GM20431 (cell line): Measurements from ENCODE around the gene LPGAT1.
"Not testable (repeated sequence)": the region's sequence is repeated elsewhere in the genome, so short reads cannot be mapped to it uniquely, and the experiment has no call there.

Experiments used
- in situ Hi-C: fragments of 300-500 bp; cut with MseI, MboI; formaldehyde crosslinking; loops from one replicate; pipeline ENCODE4 v1.15.0; 2020; ENCODE audit warnings: low sequenced_read_pairs; ENCODE audit not compliant: unreplicated experiment

The LPGAT1 gene

GRCh38 chr1:211830328-211831142 lies at the start of gene LPGAT1:
Gene LPGAT1 (minus strand): TSS chr1:211830763. CDS start chr1:211829296, 1,467 bp downstream.
- in situ Hi-C loops: no loop called here

- in situ Hi-C loops: no loop called here
Observed at GRCh38 chr1:211879475-211879874, 48.9 kb upstream of the LPGAT1 start.

GRCh38 chr1:211876851-211877590 lies 46.5 kb upstream of the LPGAT1 start:
- in situ Hi-C loops: no loop called here

- in situ Hi-C loops: no loop called here
Observed at GRCh38 chr1:211875541-211875940, 45.0 kb upstream of the LPGAT1 start.

- in situ Hi-C loops: no loop called here
Observed at GRCh38 chr1:211874521-211875347, 44.2 kb upstream of the LPGAT1 start.

GRCh38 chr1:211873731-211874130 lies 43.2 kb upstream of the LPGAT1 start:
- in situ Hi-C loops: not testable (repeated sequence)

- in situ Hi-C loops: no loop called here
Observed at GRCh38 chr1:211870156-211870555, 39.6 kb upstream of the LPGAT1 start.

GRCh38 chr1:211865180-211865579 lies 34.6 kb upstream of the LPGAT1 start:
- in situ Hi-C loops: no loop called here

GRCh38 chr1:211859405-211859804 lies 28.8 kb upstream of the LPGAT1 start:
- in situ Hi-C loops: no loop called here

GRCh38 chr1:211851174-211851573 lies 20.6 kb upstream of the LPGAT1 start:
- in situ Hi-C loops: no loop called here

- in situ Hi-C loops: no loop called here
Observed at GRCh38 chr1:211843507-211844298, 13.1 kb upstream of the LPGAT1 start.

- in situ Hi-C loops: no loop called here
Observed at GRCh38 chr1:211843018-211843417, 12.5 kb upstream of the LPGAT1 start.

GRCh38 chr1:211842518-211842917 lies 12.0 kb upstream of the LPGAT1 start:
- in situ Hi-C loops: no loop called here

GRCh38 chr1:211839106-211839505 lies 8.5 kb upstream of the LPGAT1 start:
- in situ Hi-C loops: no loop called here

GRCh38 chr1:211833174-211833820 lies 2.7 kb upstream of the LPGAT1 start:
- in situ Hi-C loops: no loop called here

GRCh38 chr1:211832661-211833060 lies 2.1 kb upstream of the LPGAT1 start:
- in situ Hi-C loops: no loop called here

GRCh38 chr1:211831558-211832323 lies 1.2 kb upstream of the LPGAT1 start:
- in situ Hi-C loops: no loop called here

GRCh38 chr1:211830055-211830327 lies 572 bp downstream of the LPGAT1 start:
- in situ Hi-C loops: no loop called here
